IMR-90 (cell line): ENCODE data around the gene NGEF. TPM values are rescaled to one million over a fixed set of nuclear protein-coding genes. Genes with fewer than 3 reads are reported as not detected.
A peak's percentile ranks its signal among the peaks of the same experiment; 100 is the strongest.

Experiments used
- ATAC-seq: fragments of 200-7000 bp; cut with Tn5 transposase; 2 replicates; pipeline ENCODE4 v1.9.1; 2020; ENCODE audit warnings: low read depth, mild to moderate bottlenecking, moderate library complexity
- BruUV-seq: library from RNA; stranded (reverse); fragments of 400-500 nt; replicated peaks from 2 replicates; lab custom pipeline; 2021; lab: Mats Ljungman, UMichigan
- CTCF ChIA-PET: fragments of 300-600 bp; formaldehyde crosslinking; extraction: SDS; loops from one replicate; lab custom pipeline; 2021; ENCODE audit warnings: antibody characterized with exemption; lab: Yijun Ruan, JAX
- POLR2A ChIA-PET: fragments of 300-600 bp; sonication (Branson Sonifier 250); formaldehyde crosslinking; loops from one replicate; lab custom pipeline; 2022; ENCODE audit warnings: antibody characterized with exemption; ENCODE audit not compliant: unreplicated experiment; lab: Charles Lee
- DNase-seq: peaks from one replicate; pipeline ENCODE4 v3.0.0; 2013
- H2AFZ ChIP-seq: replicated peaks from 2 replicates; pipeline ENCODE3; 2013; ENCODE audit warnings: low read length, mild to moderate bottlenecking; ENCODE audit not compliant: poor library complexity
- H2AK5ac ChIP-seq: 2 replicates; pipeline ENCODE4 v1.6.1; 2013; ENCODE audit warnings: low read depth, low read length, inconsistent platforms
- H2AK9ac ChIP-seq: replicated peaks from 2 replicates; pipeline ENCODE3; 2013; ENCODE audit warnings: mild to moderate bottlenecking, low read depth, low read length, moderate library complexity; ENCODE audit not compliant: poor library complexity
- H2BK120ac ChIP-seq: 2 replicates; pipeline ENCODE4 v1.6.1; 2013; ENCODE audit warnings: low read depth, low read length, inconsistent platforms
- H2BK15ac ChIP-seq: 3 replicates; pipeline ENCODE4 v1.6.1; 2013; ENCODE audit warnings: low read depth, low read length, inconsistent platforms
- H2BK20ac ChIP-seq: 2 replicates; pipeline ENCODE4 v1.6.1; 2013; ENCODE audit warnings: low read depth, mild to moderate bottlenecking, inconsistent platforms, low read length, moderate library complexity
- H2BK5ac ChIP-seq: 2 replicates; pipeline ENCODE4 v1.6.1; 2013; ENCODE audit warnings: mild to moderate bottlenecking, low read depth, low read length, inconsistent platforms; ENCODE audit not compliant: poor library complexity, severe bottlenecking
- H3K14ac ChIP-seq: replicated peaks from 2 replicates; pipeline ENCODE4 v1.6.1; 2013; ENCODE audit warnings: low read depth, low read length, inconsistent platforms
- H3K18ac ChIP-seq: 2 replicates; pipeline ENCODE4 v1.6.1; 2013; ENCODE audit warnings: low read depth, low read length, control low read depth
- H3K23ac ChIP-seq: 2 replicates; pipeline ENCODE4 v1.6.1; 2013; ENCODE audit warnings: low read depth, low read length, inconsistent platforms
- H3K27ac ChIP-seq: 2 replicates; pipeline ENCODE4 v1.5.1; 2013; ENCODE audit warnings: mild to moderate bottlenecking, control low read depth, low read length; ENCODE audit not compliant: insufficient read depth
- H3K27me3 ChIP-seq: 2 replicates; pipeline ENCODE4 v1.6.1; 2013; ENCODE audit warnings: low read length; ENCODE audit not compliant: control insufficient read depth, insufficient read depth
- H3K36me3 ChIP-seq: 2 replicates; pipeline ENCODE4 v1.6.1; 2013; ENCODE audit warnings: low read length, mixed read lengths; ENCODE audit not compliant: control insufficient read depth, insufficient read depth
- H3K4ac ChIP-seq: 2 replicates; pipeline ENCODE4 v1.6.1; 2013; ENCODE audit warnings: low read depth, low read length, inconsistent platforms
- H3K4me1 ChIP-seq: 2 replicates; pipeline ENCODE4 v1.6.1; 2013; ENCODE audit warnings: low read length, mixed read lengths; ENCODE audit not compliant: control insufficient read depth, insufficient read depth
- H3K4me2 ChIP-seq: 2 replicates; pipeline ENCODE4 v1.6.1; 2013; ENCODE audit warnings: low read depth, mild to moderate bottlenecking, control low read depth, low read length, moderate library complexity
- H3K4me3 ChIP-seq: 2 replicates; pipeline ENCODE4 v1.5.1; 2013; ENCODE audit warnings: low read depth, mild to moderate bottlenecking, control low read depth, low read length, moderate library complexity; ENCODE audit not compliant: insufficient read depth
- H3K56ac ChIP-seq: 2 replicates; pipeline ENCODE4 v1.6.1; 2013; ENCODE audit warnings: low read length, inconsistent platforms; ENCODE audit not compliant: insufficient read depth; ENCODE audit errors: extremely low read depth
- H3K79me1 ChIP-seq, 2 experiments: 2 replicates each; pipeline ENCODE4 v1.6.1; 2013; ENCODE audit warnings: low read length in 2 of 2, inconsistent platforms in 1 of 2, low read depth in 1 of 2
- H3K9ac ChIP-seq: 2 replicates; pipeline ENCODE4 v1.6.1; 2013; ENCODE audit warnings: low read depth, low read length, control low read depth
- H3K9me1 ChIP-seq: 2 replicates; pipeline ENCODE4 v1.6.1; 2013; ENCODE audit warnings: low read length, inconsistent platforms; ENCODE audit not compliant: insufficient read depth
- H3K9me3 ChIP-seq: 2 replicates; pipeline ENCODE4 v1.6.1; 2013; ENCODE audit warnings: low read length; ENCODE audit not compliant: control insufficient read depth, insufficient read depth
- H4K20me1 ChIP-seq: 2 replicates; pipeline ENCODE4 v1.6.1; 2013; ENCODE audit warnings: low read length, inconsistent platforms; ENCODE audit not compliant: insufficient read depth
- H4K5ac ChIP-seq: 2 replicates; pipeline ENCODE4 v1.6.1; 2013; ENCODE audit warnings: mild to moderate bottlenecking, low read depth, low read length, control low read depth
- H4K8ac ChIP-seq, 2 experiments: 2 replicates each; pipeline ENCODE4 v1.6.1; 2013; ENCODE audit warnings: low read depth in 2 of 2, low read length in 2 of 2, control low read depth in 1 of 2, inconsistent platforms in 1 of 2
- H4K91ac ChIP-seq: 2 replicates; pipeline ENCODE4 v1.6.1; 2013; ENCODE audit warnings: low read depth, low read length, inconsistent platforms; ENCODE audit not compliant: insufficient read depth
- BHLHE40 ChIP-seq: fragments of 150-350 bp; IDR thresholded peaks from 2 replicates; pipeline ENCODE4 v1.6.1; 2016; ENCODE audit warnings: mild to moderate bottlenecking, low read depth, low read length
- MAZ ChIP-seq: IDR thresholded peaks from 2 replicates; pipeline ENCODE4 v1.6.1; 2012; ENCODE audit warnings: low read depth, mild to moderate bottlenecking, low read length, improper control_type of control experiment, moderate library complexity, borderline replicate concordance
- MXI1 ChIP-seq: IDR thresholded peaks from 2 replicates; pipeline ENCODE4 v1.6.1; 2012; ENCODE audit warnings: low read depth, mild to moderate bottlenecking, low read length, moderate library complexity, borderline replicate concordance
- RCOR1 ChIP-seq: IDR thresholded peaks from 2 replicates; pipeline ENCODE4 v1.6.1; 2012; ENCODE audit warnings: mild to moderate bottlenecking, low read length, improper control_type of control experiment; ENCODE audit not compliant: insufficient replicate concordance
- RFX5 ChIP-seq: IDR thresholded peaks from 2 replicates; pipeline ENCODE4 v1.8.0; 2012; ENCODE audit warnings: low read depth, mild to moderate bottlenecking, low read length, moderate library complexity
- SMC3 ChIP-seq: fragments of 150-350 bp; IDR thresholded peaks from 2 replicates; pipeline ENCODE4 v1.6.1; 2016; ENCODE audit warnings: low read depth, mild to moderate bottlenecking, antibody characterized with exemption, low read length, moderate library complexity
- WGBS, 2 experiments: methylation state at CpG; one replicate each; pipeline versions ENCODE4 v1.1.5 to v1.1.7; 2013; ENCODE audit warnings: missing lambda C conversion rate in 2 of 2; ENCODE audit not compliant: insufficient read length in 1 of 2; ENCODE audit errors: extremely low coverage in 2 of 2; 5-methylcytosine and 5-hydroxymethylcytosine counted together
- dilution Hi-C: fragments of 300-500 bp; cut with HindIII; formaldehyde crosslinking; loops from one replicate; pipeline ENCODE4 v1.14.3; 2018; ENCODE audit warnings: low sequenced_read_pairs; ENCODE audit not compliant: unreplicated experiment
- in situ Hi-C: fragments of 300-500 bp; cut with MboI; formaldehyde crosslinking; loops from 3 replicates; pipeline ENCODE4 v1.14.3; 2019; ENCODE audit warnings: low sequenced_read_pairs, inconsistent platforms, mixed read lengths
- intact Hi-C: fragments of 100-400 bp; cut with micrococcal nuclease; formaldehyde crosslinking; loops from 2 replicates; pipeline ENCODE4 v1.10.0; 2022
- polyA plus RNA-seq, 3 experiments: library from polyadenylated mRNA; depleted of rRNA; stranded (reverse); fragments of >200 nt; gene quantifications; 2 replicates each; pipeline ENCODE4 v1.2.3, GENCODE V29; 2012; ENCODE audit warnings: low replicate concordance in 1 of 3
- total RNA-seq: library from RNA; depleted of rRNA; stranded (reverse); fragments of >200 nt; gene quantifications from 2 replicates; pipeline ENCODE4 v1.2.3, GENCODE V29; 2012
- TF ChIP-seq, protein P1 (sequence below): fragments of 150-350 bp; IDR thresholded peaks from 2 replicates; pipeline ENCODE4 v1.6.1; 2017; ENCODE audit warnings: mild to moderate bottlenecking, antibody characterized with exemption, low read length, low read depth

The NGEF gene
- total and polyA plus RNA-seq, 2 of the 4 experiments (the other 2 are of a cell fraction), result 1.1 to 1.7 TPM

DNA sequence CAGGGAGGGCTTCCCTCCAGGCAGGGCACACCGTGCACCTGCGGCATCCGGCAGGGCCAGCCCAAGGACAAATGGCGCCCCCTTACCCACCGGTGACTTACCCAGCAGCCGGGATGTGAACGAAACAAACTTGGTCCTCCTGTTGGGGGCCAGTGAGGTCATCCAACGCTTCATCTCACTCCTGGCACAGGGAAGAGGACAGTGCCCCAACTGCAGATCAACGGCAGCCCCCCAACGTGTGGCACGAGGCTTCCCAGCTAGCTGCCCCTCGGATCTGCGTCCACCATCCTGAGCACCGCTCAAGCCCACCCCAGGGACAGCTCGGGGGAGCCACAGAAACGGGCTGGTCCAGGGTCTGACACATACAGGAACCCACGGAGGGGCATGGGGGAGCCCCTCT is 131.0 kb downstream of the NGEF start:
- Histone ChIP-seq H3K27ac (no peak overlapping the region), H3K9ac (no peak overlapping the region), H3K56ac (no peak overlapping the region), H4K5ac (no peak overlapping the region), H2BK20ac (no peak overlapping the region), H3K27me3 (peaks cover 9% of the 10 kb centered on the region; the same call in 1 of the 2 replicates), H2BK5ac (no peak overlapping the region), H2AK9ac (peak overlapping the region; percentile 65), H3K18ac (no peak overlapping the region), H3K9me1 (peaks cover 4% of the 10 kb centered on the region; the same call in 1 of the 2 replicates), H3K4me3 (no peak overlapping the region), H3K23ac (no peak overlapping the region), H3K36me3 (no peaks in the 10 kb centered on the region), H3K79me1 (no peaks in the 10 kb centered on the region), H4K91ac (no peak overlapping the region), H3K9me3 (no peaks in the 10 kb centered on the region), H3K14ac (no peak overlapping the region), H2BK120ac (no peak overlapping the region), H2AFZ (no peak overlapping the region), H3K4ac (no peak overlapping the region), H3K4me2 (no peak overlapping the region), H2BK15ac (no peak overlapping the region), H3K4me1 (no peaks in the 10 kb centered on the region), H4K20me1 (no peaks in the 10 kb centered on the region; the same call in 1 of the 2 replicates), H4K8ac (no peak overlapping the region), H2AK5ac (no peak overlapping the region)
- ChIA-PET POLR2A (no interaction called here), CTCF (no interaction called here)
- DNase-seq (no peak), ATAC-seq (no peak)
- no TSS peak for BruUV-seq
- intact Hi-C loops (no loop called here), in situ Hi-C loops (no loop called here), dilution Hi-C loops (no loop called here)
- TF ChIP-seq MAZ, result no peak
- TF ChIP-seq, protein P1, sequence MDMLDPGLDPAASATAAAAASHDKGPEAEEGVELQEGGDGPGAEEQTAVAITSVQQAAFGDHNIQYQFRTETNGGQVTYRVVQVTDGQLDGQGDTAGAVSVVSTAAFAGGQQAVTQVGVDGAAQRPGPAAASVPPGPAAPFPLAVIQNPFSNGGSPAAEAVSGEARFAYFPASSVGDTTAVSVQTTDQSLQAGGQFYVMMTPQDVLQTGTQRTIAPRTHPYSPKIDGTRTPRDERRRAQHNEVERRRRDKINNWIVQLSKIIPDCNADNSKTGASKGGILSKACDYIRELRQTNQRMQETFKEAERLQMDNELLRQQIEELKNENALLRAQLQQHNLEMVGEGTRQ, result no peak
- TF ChIP-seq RCOR1, result no peak
- no peak for TF ChIP-seq SMC3
- no peak for TF ChIP-seq BHLHE40
- no peak for TF ChIP-seq RFX5
- TF ChIP-seq MXI1, result no peak
- WGBS, 2 experiments, result 88% methylated on average over 12 of the region's 17 CpGs; no CpG with 5 or more reads in 1 of the 2 experiments
